NCI-H524 (cell line): ENCODE data around the gene NAA25.
A peak's percentile ranks its signal among the peaks of the same experiment; 100 is the strongest.
"Not testable (repeated sequence)": the region's sequence is repeated elsewhere in the genome, so short reads cannot be mapped to it uniquely, and the experiment has no call there.

Experiments
- DNase-seq, 2 experiments: peaks; one replicate each; lab custom pipeline; 2025; lab: John Stamatoyannopoulos, UW

NAA25 gene

DNA sequence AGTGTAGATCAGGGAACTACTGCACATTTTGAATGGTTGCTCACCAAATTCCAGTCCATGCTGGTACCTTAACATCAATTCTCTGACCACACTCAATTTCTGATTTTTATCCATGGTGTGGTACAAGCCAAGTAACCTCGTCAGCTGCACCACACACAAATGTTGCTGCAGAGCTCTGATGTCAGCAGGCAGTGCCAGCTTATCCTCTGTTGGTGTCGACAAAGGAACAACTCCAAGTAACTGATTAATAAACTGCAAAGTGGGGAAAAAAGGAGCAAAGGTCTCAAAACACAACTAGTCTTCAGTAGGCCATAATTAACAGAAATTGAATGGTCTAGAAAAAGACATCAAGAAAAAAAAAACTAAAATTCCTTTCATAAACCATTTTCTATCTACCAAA lies 47.4 kb downstream of the NAA25 start:
- no peak for DNase-seq

DNA sequence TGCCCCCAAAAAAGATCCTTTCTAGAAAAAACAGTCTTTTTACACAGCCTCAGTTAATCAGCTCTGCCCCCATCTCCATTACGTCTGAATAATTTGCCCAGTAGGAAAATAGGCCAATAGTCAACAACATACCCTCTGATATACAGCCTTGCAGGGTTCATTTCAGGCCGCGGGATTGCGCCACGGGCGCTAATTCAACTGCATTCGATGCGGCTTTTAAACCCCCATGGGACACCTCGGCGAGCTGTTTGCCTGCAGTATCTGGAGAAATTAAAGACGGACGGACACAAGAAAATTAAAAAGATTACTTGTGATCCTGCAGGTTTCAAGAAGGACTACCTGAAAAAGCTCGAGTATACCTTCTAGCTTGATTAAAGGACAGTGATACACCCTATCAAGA lies 59.2 kb downstream of the NAA25 start:
- no peak for DNase-seq

DNA sequence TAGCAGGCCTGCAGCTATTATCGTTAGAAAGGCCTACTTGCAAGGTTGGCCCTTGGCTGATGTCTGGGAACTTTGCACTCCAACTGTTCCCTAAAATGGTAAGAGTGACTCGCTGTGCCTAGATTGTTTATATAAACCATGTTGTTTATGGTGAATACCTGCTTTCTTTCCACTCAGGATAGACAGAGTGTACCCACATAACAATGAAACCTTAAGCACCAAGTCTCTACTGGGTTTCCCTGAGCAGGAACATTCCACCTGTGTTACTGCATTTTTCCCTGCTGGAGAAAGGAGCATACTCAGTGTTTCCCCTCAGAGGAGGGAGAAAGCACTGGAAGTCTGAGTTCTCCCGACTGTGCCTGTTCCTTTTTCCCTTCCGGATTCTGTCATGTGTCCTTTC lies 62.6 kb downstream of the NAA25 start:
- DNase-seq: no peak

DNA sequence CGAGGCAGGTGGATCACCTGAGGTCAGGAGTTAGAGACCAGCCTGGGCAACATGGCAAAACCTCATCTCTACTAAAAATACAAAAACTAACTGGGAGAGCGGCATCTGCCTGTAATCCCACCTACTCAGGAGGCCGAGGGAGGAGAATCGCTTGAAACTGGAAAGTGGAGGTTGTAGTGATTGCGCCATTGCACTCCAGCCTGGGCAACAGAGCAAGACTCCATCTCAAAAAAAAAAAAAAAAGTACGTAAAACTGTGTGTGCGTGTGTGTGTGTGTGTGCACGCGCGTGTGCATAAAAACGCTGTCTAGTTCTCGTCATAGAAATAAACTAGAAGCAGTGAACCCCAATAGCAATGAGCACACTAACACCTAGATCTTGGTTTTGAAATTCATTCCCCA lies 72.0 kb downstream of the NAA25 start:
- not testable (repeated sequence) for DNase-seq

DNA sequence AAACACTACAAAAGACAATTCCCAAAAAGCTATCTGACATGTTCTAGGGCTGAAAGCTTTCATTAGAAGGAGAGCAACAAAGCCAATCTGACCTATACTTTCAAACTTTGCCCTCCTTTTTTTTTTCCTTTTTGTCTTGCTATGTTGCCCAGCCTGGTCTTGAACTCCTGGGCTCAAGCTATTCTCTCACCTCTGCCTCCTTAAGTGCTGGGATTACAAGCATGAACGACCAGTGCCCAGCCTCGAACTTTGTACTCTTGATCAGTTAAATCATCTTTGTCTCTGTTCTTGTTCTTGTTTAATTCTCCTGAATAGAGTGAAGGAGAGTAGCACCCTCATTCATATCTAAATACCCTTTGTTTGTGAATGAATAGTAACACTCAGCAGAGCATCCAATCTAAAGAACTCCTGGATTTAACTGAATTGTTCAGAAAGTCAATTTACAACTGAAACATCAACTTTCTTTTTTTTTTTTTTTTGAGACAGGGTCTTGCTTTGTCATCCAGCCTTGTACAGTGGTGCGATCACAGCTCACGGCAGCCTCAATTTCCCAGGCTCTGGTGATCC lies 73.3 kb downstream of the NAA25 start:
- no peak for DNase-seq

DNA sequence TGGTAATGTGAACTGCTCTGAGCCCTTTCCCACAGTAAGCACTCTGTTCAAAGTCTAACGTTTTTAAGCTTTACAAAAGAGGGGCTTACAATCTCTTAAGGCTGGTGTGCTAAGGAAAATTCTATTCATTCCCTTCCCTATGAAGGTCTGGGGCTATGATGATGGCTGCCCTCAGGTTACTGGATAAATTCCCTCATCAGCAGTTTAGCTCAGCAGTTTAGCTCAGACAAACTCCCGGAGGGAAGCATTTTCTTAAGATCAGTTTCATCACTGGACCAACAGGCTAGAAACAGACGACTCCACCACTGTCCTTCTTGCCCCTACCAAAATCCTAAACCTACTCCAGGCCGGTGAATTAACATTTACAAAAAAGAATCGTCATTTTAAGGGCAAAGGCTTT lies 76.3 kb downstream of the NAA25 start:
- DNase-seq: no peak

DNA sequence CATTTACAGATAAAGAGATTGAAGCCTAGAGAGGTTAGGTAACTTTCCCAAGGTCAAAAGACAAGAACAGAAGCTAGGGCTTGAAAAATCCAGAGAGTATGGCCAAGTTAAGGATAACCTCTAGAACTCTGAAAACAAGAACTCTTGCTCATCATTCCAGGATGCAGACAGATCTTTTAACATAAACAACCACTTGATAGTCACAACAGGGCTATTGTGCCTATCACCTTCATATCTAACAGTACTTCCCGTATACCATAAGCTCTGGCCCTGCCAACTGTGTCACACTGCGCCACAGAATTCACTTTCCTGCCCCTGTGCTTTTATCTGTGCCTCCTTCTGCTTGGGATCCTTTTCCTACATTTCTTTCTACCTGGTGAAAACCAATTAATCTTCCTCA lies 77.1 kb downstream of the NAA25 start:
- DNase-seq: peak in 1 of 2 experiments; percentile 6

DNA sequence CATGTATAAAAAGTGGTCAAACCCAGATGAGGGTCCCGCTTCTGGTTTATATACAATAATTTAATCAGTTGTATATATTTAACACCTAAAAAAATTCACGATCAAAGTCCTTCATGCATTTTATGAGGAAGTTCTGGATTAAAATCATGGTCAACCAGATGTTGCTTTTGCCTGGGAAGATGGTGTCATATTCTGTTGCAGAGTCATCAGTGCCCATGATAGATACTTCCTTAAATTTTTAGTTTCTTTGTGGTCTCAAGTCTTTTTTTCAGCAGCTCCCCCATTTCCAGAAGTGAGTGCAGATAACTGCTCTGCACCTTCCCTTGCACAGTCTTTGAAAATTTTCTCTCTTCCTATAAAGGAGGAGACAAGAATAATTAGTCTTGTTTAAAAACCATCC lies 79.3 kb downstream of the NAA25 start:
- no peak for DNase-seq

DNA sequence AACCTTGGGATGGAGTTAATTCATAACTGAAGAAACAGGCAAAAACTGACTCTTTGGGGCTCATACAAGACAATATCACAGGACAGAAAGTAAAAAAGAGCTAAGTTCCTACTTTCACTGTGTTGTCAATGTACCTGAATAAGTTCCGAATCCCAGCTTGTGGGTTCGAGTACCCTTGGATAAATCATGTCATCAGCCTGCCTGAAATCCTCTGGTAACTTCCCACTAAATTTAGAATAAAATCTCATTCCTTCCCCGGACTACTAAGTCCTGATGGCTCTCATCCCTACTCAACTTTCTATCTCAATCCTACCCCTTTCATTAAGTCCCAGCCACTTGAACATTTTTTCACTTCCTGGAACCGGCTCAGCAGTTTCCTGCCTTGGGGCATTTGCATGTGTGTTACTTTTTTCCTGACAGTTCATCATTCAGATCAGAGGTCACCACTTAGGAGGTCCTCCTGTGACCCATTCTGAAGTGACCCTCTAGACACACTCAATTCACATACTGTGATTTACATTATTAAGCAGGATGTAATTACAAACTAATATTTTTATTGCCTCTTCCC lies 82.7 kb downstream of the NAA25 start:
- DNase-seq: no peak

DNA sequence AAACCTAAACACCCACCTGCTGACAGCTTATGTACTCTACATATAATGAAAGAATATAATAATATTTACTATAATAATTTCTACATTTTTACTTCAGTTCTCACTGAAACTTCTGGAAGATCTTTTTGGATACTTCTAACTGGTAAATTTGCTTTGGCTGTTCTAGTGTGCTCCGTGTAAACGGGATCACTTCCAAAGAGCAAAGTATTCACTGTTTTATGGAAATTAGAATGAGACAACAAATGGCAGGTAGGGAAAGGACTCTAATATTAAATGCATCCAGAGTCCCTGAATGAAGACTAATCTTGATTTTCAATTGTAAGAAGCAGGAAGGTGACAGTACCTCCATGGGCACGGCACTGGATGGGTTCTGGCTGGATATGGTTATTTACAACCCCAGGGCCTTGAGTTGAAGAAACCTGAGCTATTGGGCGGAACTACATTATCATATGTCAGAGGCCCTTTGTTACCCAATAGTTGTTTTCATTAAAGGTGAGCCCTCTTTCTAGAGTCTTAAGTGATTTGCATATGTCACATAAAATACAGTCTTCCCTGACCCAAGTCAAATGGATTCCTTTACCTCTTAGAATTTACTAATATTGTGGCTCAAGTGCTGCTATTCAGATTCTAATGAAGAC lies 84.7 kb downstream of the NAA25 start:
- no peak for DNase-seq

DNA sequence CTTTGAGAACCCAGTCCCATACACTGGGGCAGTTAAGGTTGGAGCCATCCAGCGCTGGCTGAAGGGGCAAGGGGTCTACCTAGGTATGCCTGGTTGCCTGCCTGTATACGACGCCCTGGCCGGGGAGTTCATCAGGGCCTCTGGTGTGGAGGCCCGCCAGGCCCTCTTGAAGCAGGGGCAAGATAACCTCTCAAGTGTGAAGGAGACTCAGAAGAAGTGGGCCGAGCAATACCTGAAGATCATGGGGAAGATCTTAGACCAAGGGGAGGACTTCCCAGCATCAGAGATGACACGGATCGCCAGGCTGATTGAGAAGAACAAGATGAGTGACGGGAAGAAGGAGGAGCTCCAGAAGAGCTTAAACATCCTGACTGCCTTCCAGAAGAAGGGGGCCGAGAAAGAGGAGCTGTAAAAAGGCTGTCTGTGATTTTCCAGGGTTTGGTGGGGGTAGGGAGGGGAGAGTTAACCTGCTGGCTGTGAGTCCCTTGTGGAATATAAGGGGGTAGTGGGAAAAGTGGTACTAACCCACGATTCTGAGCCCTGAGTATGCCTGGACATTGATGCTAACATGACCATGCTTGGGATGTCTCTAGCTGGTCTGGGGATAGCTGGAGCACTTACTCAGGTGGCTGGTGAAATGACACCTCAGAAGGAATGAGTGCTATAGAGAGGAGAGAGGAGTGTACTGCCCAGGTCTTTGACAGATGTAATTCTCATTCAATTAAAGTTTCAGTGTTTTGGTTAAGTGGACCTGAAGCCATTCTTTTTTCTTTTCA lies 86.2 kb downstream of the NAA25 start:
- DNase-seq: no peak

DNA sequence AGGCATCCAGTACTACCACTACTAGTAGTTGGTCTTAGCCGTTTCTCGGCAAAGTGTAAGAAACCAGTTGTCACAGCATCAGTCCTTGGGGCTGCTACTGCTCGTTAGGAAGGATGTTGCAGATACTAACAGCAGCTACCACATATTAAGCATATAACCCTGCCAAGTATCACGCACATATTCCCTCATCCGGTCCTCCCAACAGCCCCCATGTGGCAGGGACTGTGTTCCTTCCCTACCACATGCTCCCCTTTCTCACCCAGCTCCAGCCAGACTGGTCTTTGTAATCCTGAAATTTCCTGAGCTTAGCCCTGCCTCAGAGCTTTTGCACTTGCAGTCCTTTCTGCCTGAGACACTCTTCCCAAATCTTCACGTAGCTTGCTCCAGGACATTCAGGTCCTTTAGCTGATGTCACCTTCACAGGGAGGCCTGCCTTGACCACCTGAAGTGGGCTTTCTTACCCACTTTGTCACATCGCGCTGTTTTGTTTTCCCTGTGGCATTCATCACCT lies 87.6 kb downstream of the NAA25 start:
- no peak for DNase-seq

DNA sequence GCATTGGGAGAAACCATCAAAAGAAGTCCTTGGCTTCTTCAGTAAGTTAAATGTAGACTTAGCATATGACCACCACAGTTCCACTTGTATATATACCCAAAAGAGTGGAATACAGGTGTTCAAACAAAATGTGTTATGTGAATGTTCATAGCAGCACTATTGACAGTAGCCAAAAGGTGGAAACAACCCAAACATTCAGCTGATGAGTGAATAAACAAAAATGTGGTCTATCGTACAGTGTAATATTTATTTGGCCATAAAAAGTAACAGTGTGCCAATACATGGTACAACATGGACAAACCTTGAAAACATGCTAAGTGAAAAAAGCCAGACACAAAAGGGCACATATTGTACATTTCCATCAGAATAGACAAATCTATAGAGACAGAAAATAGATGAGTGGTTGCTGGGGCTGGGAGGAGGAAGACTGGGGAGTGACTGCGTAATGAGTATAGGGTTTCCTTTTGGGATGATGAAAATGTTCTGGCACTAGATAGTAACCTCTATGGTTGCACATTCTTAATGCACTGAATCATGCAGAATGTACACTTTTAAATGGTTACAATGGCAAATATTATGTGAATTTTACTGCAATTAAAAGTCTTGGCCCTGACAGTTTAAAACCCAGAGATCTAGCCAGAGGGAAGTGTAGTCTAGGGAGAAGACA lies 89.9 kb downstream of the NAA25 start:
- no peak for DNase-seq

DNA sequence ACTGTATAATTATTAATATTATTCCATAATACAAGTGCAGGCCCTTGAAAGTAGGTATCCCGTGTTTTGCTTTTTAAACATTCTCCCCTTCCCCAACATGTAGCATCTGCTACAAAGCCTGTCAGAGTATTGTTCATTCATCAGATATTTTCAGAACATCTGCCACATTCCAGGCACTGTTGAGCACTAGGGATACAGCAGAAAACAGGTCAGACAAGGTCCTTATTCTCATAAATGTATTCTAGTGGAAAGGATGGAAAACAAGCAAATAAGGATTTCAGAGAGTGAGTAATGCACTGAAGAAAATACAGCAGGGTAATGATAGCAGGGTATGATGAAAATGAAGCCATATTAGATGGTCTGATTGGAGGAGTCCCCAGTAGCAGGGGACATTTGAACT lies 91.5 kb downstream of the NAA25 start:
- peak in 1 of 2 experiments; percentile 14 for DNase-seq

DNA sequence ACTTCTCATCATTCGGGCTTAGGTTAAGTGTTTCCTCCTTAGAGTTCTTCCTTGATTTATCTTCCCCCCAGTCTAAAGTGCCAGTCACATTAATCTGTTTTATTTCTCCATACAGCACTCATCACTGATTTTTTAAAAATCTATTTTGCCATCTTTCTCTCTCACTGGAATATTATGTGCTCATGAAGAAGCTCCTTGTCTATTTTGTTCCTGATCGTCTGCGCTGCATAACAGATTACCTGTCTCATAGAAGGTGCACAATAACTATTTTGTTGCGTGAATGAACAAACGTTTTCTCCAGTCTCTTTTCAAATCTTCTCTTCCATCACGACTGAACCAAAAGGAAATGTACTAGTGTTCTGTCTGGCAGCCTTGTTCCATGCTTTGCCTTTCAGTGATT lies 92.6 kb downstream of the NAA25 start:
- DNase-seq: no peak

DNA sequence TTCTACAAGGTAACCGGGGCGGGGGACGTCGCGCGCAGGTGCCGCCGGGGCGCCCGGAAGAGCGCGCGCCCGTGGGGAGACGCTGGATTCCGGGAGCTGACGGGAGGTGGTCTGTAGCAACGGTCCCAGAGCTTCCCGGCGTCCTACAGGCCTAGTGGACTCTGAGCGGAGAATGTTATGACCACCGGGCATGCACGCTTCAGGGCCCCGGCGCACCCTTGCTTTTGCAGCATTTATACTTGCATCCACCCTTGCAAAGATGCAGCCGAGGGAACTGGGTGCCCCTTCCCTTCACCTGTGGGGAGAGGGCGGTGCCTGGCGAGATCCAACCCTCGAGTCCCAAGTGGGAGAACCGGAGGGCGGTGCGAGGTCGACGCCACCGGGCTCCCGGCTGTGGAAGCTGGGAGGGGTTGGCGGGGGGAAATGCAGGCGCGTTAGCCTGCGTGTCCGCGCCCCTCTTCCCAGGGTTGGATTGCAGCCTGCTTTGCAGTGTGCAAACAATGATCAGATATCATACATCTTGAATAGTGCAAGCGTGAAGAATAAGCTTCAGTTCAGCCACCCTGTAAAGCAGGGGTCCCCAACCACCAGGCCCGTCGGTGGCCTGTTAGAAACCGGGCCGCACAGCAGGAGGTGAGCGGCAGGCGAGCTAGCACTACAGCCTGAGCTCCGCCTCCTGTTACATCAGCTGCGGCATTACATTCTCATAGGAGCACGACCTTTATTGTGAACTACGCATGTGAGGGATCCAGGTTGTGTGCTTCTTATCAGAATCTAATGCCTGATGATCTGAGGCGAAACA lies 94.8 kb downstream of the NAA25 start:
- DNase-seq: peak; percentile 13 to 56

DNA sequence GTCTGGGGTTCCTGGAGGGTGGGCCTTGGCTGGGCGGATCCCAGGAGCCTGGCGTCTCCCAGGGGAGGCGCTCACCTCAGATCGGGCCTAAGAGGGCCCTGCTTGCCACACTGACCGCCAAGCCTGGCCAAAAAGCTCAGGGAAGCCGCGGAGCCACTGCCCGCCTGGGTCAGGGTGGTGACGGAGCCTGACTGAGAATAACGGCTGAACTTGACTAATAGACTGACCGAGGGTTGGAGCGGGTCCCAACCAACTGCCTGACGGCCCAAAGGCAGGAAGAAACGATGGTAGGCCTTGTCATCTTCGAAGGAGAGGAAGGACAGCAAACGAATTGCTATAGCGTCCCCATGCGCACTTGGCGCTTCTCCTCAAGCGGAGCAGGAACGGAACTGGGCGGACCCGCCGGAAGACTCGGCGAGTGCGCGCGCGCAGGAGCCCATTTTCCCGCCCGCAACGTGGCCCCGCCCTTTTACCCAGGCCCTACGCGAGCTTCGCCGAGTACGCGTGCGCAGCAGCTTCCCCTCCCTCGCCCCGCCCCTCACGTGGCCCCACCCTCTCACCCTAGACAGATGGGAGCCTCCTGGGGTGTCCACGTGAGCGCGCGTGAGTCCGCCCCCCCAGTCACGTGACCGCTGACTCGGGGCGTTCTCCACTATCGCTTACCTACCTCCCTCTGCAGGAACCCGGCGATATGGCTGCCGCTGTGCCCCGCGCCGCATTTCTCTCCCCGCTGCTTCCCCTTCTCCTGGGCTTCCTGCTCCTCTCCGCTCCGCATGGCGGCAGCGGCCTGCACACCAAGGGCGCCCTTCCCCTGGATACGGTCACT lies 95.6 kb downstream of the NAA25 start, which contains the start of the genes ERP29 and TMEM116:
Gene ERP29 (plus strand): TSS at position 652 of the 826 bp plus-strand sequence. CDS start 40 bp downstream, at position 692.
Gene TMEM116 (minus strand): TSS at position 391 of the 826 bp plus-strand sequence. CDS start 7,895 bp downstream, outside the sequence.
- DNase-seq: peak; percentile 97 to 98

DNA sequence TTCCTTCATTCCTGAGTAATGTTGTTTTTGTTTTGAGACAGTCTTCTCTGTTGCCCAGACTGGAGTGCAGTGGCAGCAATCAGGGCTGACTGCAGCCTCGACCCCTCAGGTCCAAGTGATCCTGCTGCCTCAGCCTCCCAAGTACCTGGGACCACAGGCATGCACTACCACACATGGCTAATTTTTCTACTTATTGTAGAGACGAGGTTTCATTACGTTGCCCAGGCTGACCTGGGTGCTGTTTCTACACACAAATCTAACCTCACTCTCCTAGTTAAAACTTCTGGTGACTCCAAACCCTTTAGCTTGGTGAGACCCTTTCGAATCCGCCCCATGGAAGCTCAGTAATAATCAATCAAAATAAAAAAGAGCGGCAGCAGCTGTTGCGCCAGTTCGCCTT lies 96.9 kb downstream of the NAA25 start:
- no peak for DNase-seq

DNA sequence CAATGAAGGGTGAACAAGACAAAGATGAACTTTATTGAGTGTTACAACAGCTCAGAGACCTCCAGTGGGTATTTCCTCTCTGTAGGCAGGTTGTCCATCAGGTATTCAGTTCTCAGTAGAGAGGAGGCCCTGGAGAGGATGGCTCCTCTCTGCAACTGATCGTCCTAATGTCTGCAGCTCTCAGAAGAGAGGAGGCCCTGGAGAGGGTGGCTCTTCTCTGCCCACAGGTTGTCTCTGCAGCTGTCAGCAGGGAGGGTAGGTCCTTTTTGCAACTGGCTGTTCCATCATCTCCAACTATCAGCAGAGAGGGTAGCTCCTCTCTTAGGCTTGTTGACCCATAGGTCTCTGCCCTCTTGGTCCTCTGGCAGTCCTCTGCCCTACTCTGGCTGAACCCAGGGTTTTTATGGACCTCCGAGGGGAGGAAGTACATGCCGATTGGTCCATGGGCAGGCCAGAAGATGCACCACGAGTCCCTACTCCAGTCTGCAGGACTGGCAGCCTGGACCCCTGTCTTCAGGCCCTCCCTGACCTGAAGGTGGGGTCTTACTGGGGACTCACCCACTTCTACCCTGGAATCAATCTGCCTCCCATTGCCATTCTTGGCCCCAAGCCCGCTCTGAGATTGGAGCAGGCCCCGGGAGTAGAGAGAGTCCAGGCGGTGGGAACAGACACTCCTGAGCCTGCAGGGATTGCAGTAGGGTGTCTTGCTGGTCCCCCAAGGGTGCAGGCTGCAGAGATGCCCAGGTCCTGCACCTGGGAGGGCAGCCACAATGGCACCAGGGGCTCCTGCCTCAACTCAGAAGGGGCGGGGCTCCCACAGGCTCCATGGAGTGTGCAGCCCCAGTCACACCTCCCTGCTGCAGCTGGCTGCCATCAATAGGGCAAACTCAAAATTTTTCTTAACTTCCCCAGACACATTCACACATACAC lies 97.9 kb downstream of the NAA25 start:
- no peak for DNase-seq
